Activated T-helper 1 cell treated with anti-CD3 and anti-CD28 coated beads, Interleukin-12 subunit alpha, Interleukin-12 subunit beta, Interleukin-2, Interleukin-4 antibody, amounts not matched to agents 30 ng/mL and 10 ng/mL and 1 ng/mL, durations not matched to agents 14 hours and 24 hours and 36 hours (primary cell): ENCODE measurements around the gene DYRK4. TPM values are rescaled to one million over a fixed set of nuclear protein-coding genes. Genes with fewer than 3 reads are reported as not detected.

Experiments used
- DNase-seq: peaks from one replicate; pipeline ENCODE4 v3.0.0; 2021; ENCODE audit warnings: low spot score
- H3K27ac Mint-ChIP-seq: one replicate; pipeline ENCODE4 v1.8.0; 2021; ENCODE audit warnings: mild to moderate bottlenecking, mixed read lengths
- H3K27me3 Mint-ChIP-seq: one replicate; pipeline ENCODE4 v1.8.0; 2022; ENCODE audit warnings: mild to moderate bottlenecking, moderate library complexity, mixed read lengths; ENCODE audit not compliant: insufficient read depth
- H3K36me3 Mint-ChIP-seq: one replicate; pipeline ENCODE4 v1.8.0; 2021; ENCODE audit warnings: low read depth, mixed read lengths
- H3K4me1 Mint-ChIP-seq: one replicate; pipeline ENCODE4 v1.8.0; 2021; ENCODE audit warnings: low read depth, mixed read lengths
- H3K4me3 Mint-ChIP-seq: one replicate; pipeline ENCODE4 v1.8.0; 2021; ENCODE audit warnings: mild to moderate bottlenecking, moderate library complexity, mixed read lengths
- H3K9me3 Mint-ChIP-seq: one replicate; pipeline ENCODE4 v1.8.0; 2021; ENCODE audit warnings: mixed read lengths
- intact Hi-C: fragments of 100-400 bp; cut with micrococcal nuclease; formaldehyde crosslinking; loops from one replicate; pipeline ENCODE4 v1.15.1; 2024
- total RNA-seq: library from RNA; stranded (reverse); gene quantifications from 2 replicates; pipeline ENCODE4 v1.2.3, GENCODE V29; 2022

The DYRK4 gene
- total RNA-seq, 1 donor from 2014 or later: 29.8 TPM

DNA sequence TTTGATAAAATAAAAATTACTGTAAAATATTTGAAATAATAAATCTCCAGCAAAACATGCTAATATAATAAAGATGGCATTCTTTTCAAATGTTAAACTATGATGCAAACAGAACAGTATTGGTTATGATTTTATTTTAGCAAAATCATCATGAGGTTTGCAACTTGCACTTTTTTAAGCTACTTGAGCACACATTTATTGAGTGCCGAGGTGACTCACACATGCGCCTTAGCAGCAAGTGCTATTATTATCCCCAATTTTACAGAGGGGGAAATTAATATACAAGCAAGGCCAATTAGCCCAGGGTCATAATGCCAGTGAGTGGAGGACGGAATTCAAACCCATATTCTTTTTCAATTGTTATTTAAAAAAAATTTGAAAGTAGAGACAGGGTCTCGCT lies 7.3 kb downstream of the DYRK4 start:
- Mint-ChIP-seq H3K27ac (no peak overlapping the region), H3K9me3 (no peaks in the 10 kb centered on the region), H3K36me3 (peaks cover 5% of the 10 kb centered on the region), H3K4me3 (no peak overlapping the region), H3K4me1 (peaks cover 8% of the 10 kb centered on the region), H3K27me3 (no peaks in the 10 kb centered on the region)
- no peak for DNase-seq
- intact Hi-C loops: no loop called here

DNA sequence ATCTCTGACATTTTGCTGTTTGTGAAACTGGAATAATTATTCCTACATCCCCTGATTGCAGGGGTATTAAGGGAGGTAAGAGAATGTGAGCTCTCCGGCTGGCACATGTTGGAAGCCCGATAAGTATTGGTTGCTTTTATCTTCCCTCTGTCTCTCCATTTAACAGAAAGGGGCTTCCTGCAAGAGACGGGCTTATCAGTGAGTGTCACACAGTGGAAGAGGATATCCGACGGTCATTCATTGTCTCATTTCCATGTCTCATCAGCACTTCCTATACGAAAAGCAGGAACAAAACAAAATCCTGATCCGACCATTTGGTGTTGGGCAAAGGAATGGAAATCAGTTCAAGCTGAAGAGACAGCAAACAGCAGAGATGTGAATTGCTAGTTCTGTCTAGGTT lies 10.7 kb downstream of the DYRK4 start:
- Mint-ChIP-seq H3K27ac (no peak overlapping the region), H3K27me3 (no peaks in the 10 kb centered on the region), H3K4me1 (no peaks in the 10 kb centered on the region), H3K36me3 (no peaks in the 10 kb centered on the region), H3K9me3 (no peaks in the 10 kb centered on the region), H3K4me3 (no peak overlapping the region)
- DNase-seq: no peak
- intact Hi-C loops: no loop called here

GRCh38 chr12:4579305-4580102 lies 17.5 kb downstream of the DYRK4 start:
- DNase-seq: no peak
- H3K9me3 Mint-ChIP-seq: no peaks in the 10 kb centered on the region
- intact Hi-C loops: loop anchor here (2.0 kb wide), 1 partner anchor 179 kb away; no protein-coding TSS in a partner anchor
- no peaks in the 10 kb centered on the region for H3K36me3 Mint-ChIP-seq
- H3K4me1 Mint-ChIP-seq: no peaks in the 10 kb centered on the region
- H3K4me3 Mint-ChIP-seq: no peak overlapping the region
- no peaks in the 10 kb centered on the region for H3K27me3 Mint-ChIP-seq
- H3K27ac Mint-ChIP-seq: no peak overlapping the region

DNA sequence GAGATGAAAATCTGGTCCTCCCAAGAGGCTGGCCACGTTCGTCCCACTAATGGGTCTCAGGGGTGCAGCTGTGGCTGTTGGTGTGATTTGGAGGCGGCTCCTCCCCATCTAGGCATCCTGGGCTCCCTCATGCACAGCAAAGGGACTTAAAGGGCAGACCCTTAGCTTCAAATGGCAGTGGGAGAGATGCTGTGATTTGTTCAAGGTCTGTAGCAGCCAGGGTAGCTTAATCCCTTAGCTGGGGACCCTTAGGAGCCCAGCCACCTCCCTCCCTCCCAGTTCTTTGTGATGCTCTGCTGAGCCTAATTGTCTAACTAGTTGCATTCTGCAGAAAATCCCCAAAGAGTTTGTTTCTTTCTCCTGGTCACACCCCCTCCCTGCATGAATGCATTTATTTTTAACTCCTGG lies 18.3 kb downstream of the DYRK4 start:
- Mint-ChIP-seq H3K4me3 (no peak overlapping the region), H3K27ac (no peak overlapping the region), H3K27me3 (peaks cover 2% of the 10 kb centered on the region), H3K9me3 (no peaks in the 10 kb centered on the region), H3K4me1 (no peaks in the 10 kb centered on the region), H3K36me3 (no peaks in the 10 kb centered on the region)
- DNase-seq: no peak
- intact Hi-C loops: no loop called here

DNA sequence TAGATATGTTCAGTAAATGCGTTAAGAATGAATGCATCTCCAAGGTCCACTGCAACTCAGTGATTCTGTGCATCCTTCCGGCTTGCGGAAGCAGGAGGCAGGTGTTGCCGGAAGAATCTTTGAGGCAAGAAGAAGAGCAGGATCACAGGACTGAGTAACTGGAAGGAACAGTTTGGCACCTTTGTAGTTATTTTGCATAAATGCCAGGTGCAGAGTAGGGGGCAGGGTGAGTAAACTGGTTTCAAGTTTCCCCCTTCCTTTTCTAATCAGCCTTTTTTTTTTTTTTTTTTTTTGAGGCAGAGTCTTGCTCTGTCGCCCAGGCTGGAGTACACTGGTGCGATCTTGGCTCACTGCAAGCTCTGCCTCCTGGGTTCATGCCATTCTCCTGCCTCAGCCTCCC lies 22.3 kb downstream of the DYRK4 start:
- intact Hi-C loops: no loop called here
- no peaks in the 10 kb centered on the region for H3K4me1 Mint-ChIP-seq
- DNase-seq: no peak
- no peaks in the 10 kb centered on the region for H3K9me3 Mint-ChIP-seq
- H3K4me3 Mint-ChIP-seq: no peak overlapping the region
- H3K27ac Mint-ChIP-seq: no peak overlapping the region
- H3K27me3 Mint-ChIP-seq: peaks cover 2% of the 10 kb centered on the region
- H3K36me3 Mint-ChIP-seq: no peaks in the 10 kb centered on the region

GRCh38 chr12:4584896-4585295 lies 22.9 kb downstream of the DYRK4 start:
- Mint-ChIP-seq H3K27me3 (peaks cover 2% of the 10 kb centered on the region), H3K4me3 (no peak overlapping the region), H3K27ac (no peak overlapping the region), H3K4me1 (no peaks in the 10 kb centered on the region), H3K36me3 (no peaks in the 10 kb centered on the region), H3K9me3 (no peaks in the 10 kb centered on the region)
- no peak for DNase-seq
- intact Hi-C loops: no loop called here

- no peaks in the 10 kb centered on the region for H3K4me1 Mint-ChIP-seq
- no peak for DNase-seq
- intact Hi-C loops: no loop called here
- H3K27me3 Mint-ChIP-seq: peaks cover 2% of the 10 kb centered on the region
- H3K36me3 Mint-ChIP-seq: no peaks in the 10 kb centered on the region
- H3K4me3 Mint-ChIP-seq: no peak overlapping the region
- no peaks in the 10 kb centered on the region for H3K9me3 Mint-ChIP-seq
- no peak overlapping the region for H3K27ac Mint-ChIP-seq
These were observed 24.5 kb downstream of the DYRK4 start for GRCh38 chr12:4586500-4586899.

- Mint-ChIP-seq H3K27me3 (peaks cover 2% of the 10 kb centered on the region), H3K4me3 (no peak overlapping the region), H3K9me3 (no peaks in the 10 kb centered on the region), H3K27ac (no peak overlapping the region), H3K4me1 (no peaks in the 10 kb centered on the region), H3K36me3 (no peaks in the 10 kb centered on the region)
- intact Hi-C loops: no loop called here
- no peak for DNase-seq
These were observed 25.1 kb downstream of the DYRK4 start for GRCh38 chr12:4587108-4587507.

- no peak overlapping the region for H3K27ac Mint-ChIP-seq
- H3K4me3 Mint-ChIP-seq: no peak overlapping the region
- DNase-seq: no peak
- no peaks in the 10 kb centered on the region for H3K36me3 Mint-ChIP-seq
- no peaks in the 10 kb centered on the region for H3K9me3 Mint-ChIP-seq
- peaks cover 2% of the 10 kb centered on the region for H3K27me3 Mint-ChIP-seq
- intact Hi-C loops: no loop called here
- H3K4me1 Mint-ChIP-seq: no peaks in the 10 kb centered on the region
These were observed 26.9 kb downstream of the DYRK4 start for GRCh38 chr12:4588916-4589315.

- H3K27me3 Mint-ChIP-seq: peaks cover 2% of the 10 kb centered on the region
- H3K36me3 Mint-ChIP-seq: no peaks in the 10 kb centered on the region
- intact Hi-C loops: no loop called here
- no peaks in the 10 kb centered on the region for H3K4me1 Mint-ChIP-seq
- DNase-seq: no peak
- H3K9me3 Mint-ChIP-seq: no peaks in the 10 kb centered on the region
- H3K27ac Mint-ChIP-seq: no peak overlapping the region
- H3K4me3 Mint-ChIP-seq: no peak overlapping the region
These were observed 27.9 kb downstream of the DYRK4 start for GRCh38 chr12:4589941-4590340.

DNA sequence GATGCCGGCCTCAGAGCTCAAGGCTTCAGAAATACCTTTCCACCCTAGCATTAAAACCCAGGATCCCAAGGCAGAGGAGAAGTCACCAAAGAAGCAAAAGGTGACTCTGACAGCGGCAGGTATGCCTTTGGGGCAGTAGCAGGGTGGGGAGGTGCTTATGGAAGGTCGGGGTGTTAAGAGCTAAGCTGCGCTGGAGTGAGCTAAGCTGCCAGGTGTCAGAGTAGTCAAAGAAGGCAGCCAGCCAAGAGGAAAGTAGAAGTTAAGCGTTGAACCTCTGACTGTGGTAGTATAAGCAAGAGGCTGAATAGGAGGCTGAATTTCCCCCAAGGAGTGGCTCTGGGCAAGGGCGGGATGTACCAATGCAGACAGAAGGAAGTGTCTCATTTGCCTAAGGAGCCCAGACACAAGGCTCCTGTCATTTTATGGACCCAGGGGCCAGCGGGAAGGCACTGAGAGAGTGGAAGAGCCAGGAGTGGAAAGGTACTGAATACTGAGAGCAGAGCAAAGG lies 29.2 kb downstream of the DYRK4 start:
- H3K4me3 Mint-ChIP-seq: no peak overlapping the region
- DNase-seq: no peak

DNA sequence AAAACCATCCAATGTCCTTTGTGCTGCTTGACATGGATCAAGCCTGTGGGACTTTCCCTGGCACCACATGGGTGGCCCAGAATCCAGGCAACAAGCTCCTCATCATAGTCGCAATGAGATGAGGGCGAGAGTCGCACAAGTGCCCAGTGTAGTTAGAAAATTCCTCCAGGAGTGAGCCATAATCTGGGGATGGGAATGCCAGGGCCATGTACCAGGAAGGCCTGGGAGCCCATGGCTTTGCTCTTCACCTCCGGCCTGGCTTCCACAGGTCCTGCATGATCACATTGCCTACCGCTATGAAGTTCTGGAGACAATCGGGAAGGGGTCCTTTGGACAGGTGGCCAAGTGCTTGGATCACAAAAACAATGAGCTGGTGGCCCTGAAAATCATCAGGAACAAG lies 33.9 kb downstream of the DYRK4 start:
- H3K4me3 Mint-ChIP-seq: no peak overlapping the region
- H3K36me3 Mint-ChIP-seq: no peaks in the 10 kb centered on the region
- peaks cover 2% of the 10 kb centered on the region for H3K27me3 Mint-ChIP-seq
- no peak for DNase-seq
- no peaks in the 10 kb centered on the region for H3K4me1 Mint-ChIP-seq
- intact Hi-C loops: no loop called here
- H3K9me3 Mint-ChIP-seq: no peaks in the 10 kb centered on the region
- no peak overlapping the region for H3K27ac Mint-ChIP-seq

More for the DNA sequence above, 29.2 kb downstream of the DYRK4 start:
- Mint-ChIP-seq H3K27me3 (no peaks in the 10 kb centered on the region), H3K4me1 (no peaks in the 10 kb centered on the region), H3K36me3 (no peaks in the 10 kb centered on the region), H3K9me3 (no peaks in the 10 kb centered on the region), H3K27ac (no peak overlapping the region)
- intact Hi-C loops: no loop called here

DNA sequence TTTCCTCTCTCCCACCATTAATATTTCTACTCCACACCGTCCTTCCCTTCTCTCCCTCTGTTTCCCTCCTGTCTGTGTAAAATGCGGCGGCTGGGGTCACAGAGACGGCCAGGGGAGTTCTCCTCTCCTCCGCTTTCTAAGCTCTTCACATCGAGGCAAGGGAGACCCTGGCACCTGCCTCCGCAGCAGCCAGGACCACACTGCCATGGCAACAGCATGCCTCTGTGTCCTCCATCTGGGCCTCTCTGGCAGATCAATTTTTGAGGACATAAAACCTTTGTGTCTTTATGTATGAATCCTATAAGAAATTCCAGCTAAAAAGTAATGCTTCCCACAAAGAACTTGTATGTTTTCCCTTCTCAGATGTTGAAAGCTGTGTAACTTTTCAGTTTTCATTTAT lies 41.4 kb downstream of the DYRK4 start:
- intact Hi-C loops: no loop called here
- Mint-ChIP-seq H3K4me3 (no peak overlapping the region), H3K4me1 (peaks cover 18% of the 10 kb centered on the region), H3K27me3 (peaks cover 25% of the 10 kb centered on the region), H3K36me3 (peaks cover 3% of the 10 kb centered on the region), H3K9me3 (no peaks in the 10 kb centered on the region), H3K27ac (no peak overlapping the region)
- no peak for DNase-seq
